Esophagus muscularis mucosa (tissue), 4 donors: Measurements from ENCODE around the gene CNGA2. TPM values are rescaled to one million over a fixed set of nuclear protein-coding genes. Genes with fewer than 3 reads are reported as not detected.

Experiments used
- DNase-seq: peaks from one replicate; pipeline ENCODE4 v3.0.0-alpha.2; 2017; ENCODE audit errors: extremely low spot score
- H3K27ac ChIP-seq, 4 donors: fragments of 200-600 bp; sonication (generic); replicated peaks in 1 of 4; 1 replicate in 3 of 4; 2 replicates in 1 of 4; pipeline ENCODE4 v1.5.1; 2016 to 2019; ENCODE audit warnings: mild to moderate bottlenecking in 1 of 4
- H3K27me3 ChIP-seq, 4 donors: fragments of 200-600 bp; sonication (generic); one replicate each; pipeline versions ENCODE4 v1.5.1 to v1.6.0; 2016 to 2019
- H3K36me3 ChIP-seq, 4 donors: fragments of 200-600 bp; sonication (generic); one replicate each; pipeline ENCODE4 v1.5.1; 2016 to 2019
- H3K4me1 ChIP-seq, 4 donors: fragments of 200-600 bp; sonication (generic); one replicate each; pipeline ENCODE4 v1.5.1; 2016 to 2019
- H3K4me3 ChIP-seq, 4 donors: fragments of 200-600 bp; sonication (generic); 1 replicate in 2 of 4; 2 replicates in 2 of 4; pipeline ENCODE4 v1.5.1; 2016 to 2019; ENCODE audit warnings: mild to moderate bottlenecking in 4 of 4, moderate library complexity in 1 of 4
- H3K9me3 ChIP-seq, 4 donors: fragments of 200-600 bp; sonication (generic); 1 replicate in 3 of 4; 2 replicates in 1 of 4; pipeline ENCODE4 v1.5.1; 2016 to 2019
- EP300 ChIP-seq: sonication (generic); formaldehyde crosslinking; IDR thresholded peaks from one replicate; pipeline ENCODE4 v1.6.1; 2017; ENCODE audit warnings: antibody characterized with exemption
- POLR2A ChIP-seq: fragments of 450-650 bp; IDR thresholded peaks from one replicate; pipeline ENCODE4 v1.6.1; 2017; ENCODE audit warnings: antibody characterized with exemption, moderate library complexity, mild to moderate bottlenecking, low read depth
- POLR2AphosphoS5 ChIP-seq, 2 donors: sonication (generic); formaldehyde crosslinking; IDR thresholded peaks; one replicate each; pipeline ENCODE4 v1.6.1; 2017; ENCODE audit warnings: antibody characterized with exemption in 2 of 2
- WGBS: methylation state at CpG from one replicate; pipeline ENCODE4 v1.1.5; 2018; 5-methylcytosine and 5-hydroxymethylcytosine counted together
- intact Hi-C: fragments of 100-400 bp; cut with DNase I; formaldehyde crosslinking; loops from one replicate; pipeline ENCODE4 v1.15.1; 2023
- total RNA-seq, 4 donors: library from RNA; depleted of rRNA; stranded (reverse); fragments of >200 nt; gene quantifications; one replicate each; pipeline versions ENCODE4 v1.1.0 to v1.2.1, GENCODE V29; 2016
- TF ChIP-seq, protein P1 (sequence below), 3 experiments: fragments of 200-600 bp in 2 of 3; fragments of 450-650 bp in 1 of 3; sonication (generic) in 2 of 3; IDR thresholded peaks; one replicate each; pipeline ENCODE4 v1.5.1; 2017 to 2019; ENCODE audit warnings: antibody characterized with exemption in 3 of 3, mild to moderate bottlenecking in 2 of 3, moderate library complexity in 1 of 3

CNGA2 gene
- total RNA-seq = not detected

DNA sequence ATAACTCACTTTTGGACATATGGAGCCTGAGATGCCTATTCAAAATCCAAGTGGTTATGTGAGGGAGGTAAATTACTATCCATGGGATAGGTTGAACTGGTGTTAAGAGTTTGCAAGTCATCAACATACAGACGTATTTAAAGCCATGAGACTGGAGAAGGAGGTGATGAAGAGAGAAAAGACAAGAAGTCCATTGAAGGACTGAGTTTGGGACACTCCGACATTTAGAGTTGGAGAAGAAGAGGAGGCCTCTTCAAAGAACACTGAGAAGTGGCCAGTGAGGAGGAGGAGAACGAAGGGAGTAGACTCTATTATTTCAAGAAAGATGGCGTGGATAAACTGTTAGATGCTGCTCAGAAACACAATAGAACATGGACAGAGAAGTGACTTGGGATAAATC lies at the start of gene CNGA2:
Gene CNGA2 (plus strand): TSS at position 301 of the 400 bp plus-strand sequence. CDS start 3,738 bp downstream, outside the sequence.
- no peak for TF ChIP-seq EP300
- no peak for TF ChIP-seq POLR2A
- no peak for TF ChIP-seq POLR2AphosphoS5 (IDR thresholded peaks at IDR 0.05)
- TF ChIP-seq, protein P1, sequence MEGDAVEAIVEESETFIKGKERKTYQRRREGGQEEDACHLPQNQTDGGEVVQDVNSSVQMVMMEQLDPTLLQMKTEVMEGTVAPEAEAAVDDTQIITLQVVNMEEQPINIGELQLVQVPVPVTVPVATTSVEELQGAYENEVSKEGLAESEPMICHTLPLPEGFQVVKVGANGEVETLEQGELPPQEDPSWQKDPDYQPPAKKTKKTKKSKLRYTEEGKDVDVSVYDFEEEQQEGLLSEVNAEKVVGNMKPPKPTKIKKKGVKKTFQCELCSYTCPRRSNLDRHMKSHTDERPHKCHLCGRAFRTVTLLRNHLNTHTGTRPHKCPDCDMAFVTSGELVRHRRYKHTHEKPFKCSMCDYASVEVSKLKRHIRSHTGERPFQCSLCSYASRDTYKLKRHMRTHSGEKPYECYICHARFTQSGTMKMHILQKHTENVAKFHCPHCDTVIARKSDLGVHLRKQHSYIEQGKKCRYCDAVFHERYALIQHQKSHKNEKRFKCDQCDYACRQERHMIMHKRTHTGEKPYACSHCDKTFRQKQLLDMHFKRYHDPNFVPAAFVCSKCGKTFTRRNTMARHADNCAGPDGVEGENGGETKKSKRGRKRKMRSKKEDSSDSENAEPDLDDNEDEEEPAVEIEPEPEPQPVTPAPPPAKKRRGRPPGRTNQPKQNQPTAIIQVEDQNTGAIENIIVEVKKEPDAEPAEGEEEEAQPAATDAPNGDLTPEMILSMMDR (IDR thresholded peaks at IDR 0.05) = no peak
- Histone ChIP-seq H3K9me3 (no peaks in the 10 kb centered on the region), H3K4me3 (no peak within 1 kb of the TSS), H3K4me1 (no peaks in the 10 kb centered on the region), H3K27me3 (no peaks in the 10 kb centered on the region), H3K36me3 (no peaks in the 10 kb centered on the region), H3K27ac (no peak within 1 kb of the TSS)
- no peak for DNase-seq
- intact Hi-C loops = no loop called here
- 54% methylated on average over 4 of the region's 4 CpGs for WGBS

DNA sequence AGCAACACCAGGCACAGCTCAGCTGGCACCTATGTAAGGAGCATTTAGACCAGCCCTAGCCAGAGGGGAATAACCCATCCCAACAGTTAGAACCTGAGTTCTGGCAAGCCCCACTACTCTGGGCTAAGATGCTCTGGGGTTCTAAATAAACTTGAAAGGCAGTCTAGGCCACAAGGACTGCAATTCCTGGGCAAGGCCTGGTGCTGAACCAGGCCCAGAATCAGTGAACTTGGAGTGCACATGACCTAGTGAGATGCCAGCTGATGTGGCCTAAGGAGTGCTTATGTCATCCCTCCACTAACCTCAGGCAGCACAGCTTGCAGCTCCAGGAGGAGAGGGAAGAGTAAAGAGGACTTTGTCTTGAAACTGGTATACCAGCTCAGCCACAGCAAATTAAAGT lies 46.9 kb upstream of the CNGA2 start:
- intact Hi-C loops = no loop called here

DNA sequence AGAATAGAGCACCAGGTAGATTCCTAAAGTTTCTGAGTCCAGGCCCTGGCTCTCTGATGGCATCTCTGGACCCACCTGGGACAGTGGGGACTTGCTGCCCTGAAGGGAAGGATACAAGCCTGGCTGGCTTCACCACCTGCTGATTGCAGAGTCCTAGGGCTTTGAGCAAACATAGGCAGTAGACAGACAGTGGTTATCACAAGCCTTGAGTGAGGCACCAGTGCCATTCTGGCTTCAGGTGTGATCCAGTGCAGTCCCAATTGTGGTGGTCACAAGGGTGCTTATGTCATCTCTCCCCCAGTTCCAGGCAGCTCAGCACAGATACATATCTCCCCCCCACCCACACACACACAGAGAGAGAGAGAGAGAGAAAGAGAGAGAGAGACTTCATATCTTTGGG lies 45.9 kb upstream of the CNGA2 start:
- Histone ChIP-seq H3K27me3 (no peaks in the 10 kb centered on the region), H3K4me3 (no peak overlapping the region), H3K36me3 (no peaks in the 10 kb centered on the region), H3K4me1 (no peaks in the 10 kb centered on the region), H3K9me3 (no peaks in the 10 kb centered on the region), H3K27ac (no peak overlapping the region)
- no peak for DNase-seq
- TF ChIP-seq EP300 (no peak), POLR2A (no peak), POLR2AphosphoS5 (IDR thresholded peaks at IDR 0.05) (no peak)
- TF ChIP-seq, protein P1 (IDR thresholded peaks at IDR 0.05) = no peak
- intact Hi-C loops = no loop called here

More for the DNA sequence above, 46.9 kb upstream of the CNGA2 start:
- no peak for DNase-seq
- Histone ChIP-seq H3K9me3 (no peaks in the 10 kb centered on the region), H3K36me3 (no peaks in the 10 kb centered on the region), H3K4me1 (no peaks in the 10 kb centered on the region), H3K27ac (no peak overlapping the region), H3K4me3 (no peak overlapping the region), H3K27me3 (no peaks in the 10 kb centered on the region)
- TF ChIP-seq POLR2A (no peak), POLR2AphosphoS5 (IDR thresholded peaks at IDR 0.05) (no peak), EP300 (no peak)
- TF ChIP-seq, protein P1 (IDR thresholded peaks at IDR 0.05) = no peak

DNA sequence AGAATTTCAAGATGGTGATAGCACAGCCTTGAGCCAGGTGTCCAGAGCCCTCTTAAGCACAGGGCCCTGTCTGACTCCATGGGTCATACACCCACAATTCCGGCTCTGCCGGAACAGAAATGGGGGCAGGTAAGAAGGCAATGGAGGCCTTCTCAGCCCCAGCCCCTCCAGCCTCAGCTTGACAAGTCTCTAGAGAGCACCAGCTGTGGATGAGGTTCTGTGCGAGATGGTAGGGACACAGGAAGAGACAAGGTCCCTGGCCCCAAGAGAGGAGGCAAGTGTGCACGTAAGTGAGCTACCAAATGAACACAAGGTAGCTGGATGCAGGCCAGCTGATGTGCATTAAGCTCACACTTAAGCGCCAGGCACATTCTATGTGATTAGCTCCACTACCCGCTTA lies 41.7 kb upstream of the CNGA2 start:
- H3K36me3 ChIP-seq = no peaks in the 10 kb centered on the region
- H3K9me3 ChIP-seq = no peaks in the 10 kb centered on the region
- no peak overlapping the region for H3K27ac ChIP-seq
- 91% methylated on average over 5 of the region's 6 CpGs for WGBS
- H3K27me3 ChIP-seq = peaks cover 0 to 10% (median 0%) of the 10 kb centered on the region in 4 donors
- no peak for TF ChIP-seq POLR2AphosphoS5 (IDR thresholded peaks at IDR 0.05)
- TF ChIP-seq EP300 = no peak
- peaks cover 0 to 6% (median 2%) of the 10 kb centered on the region in 4 donors for H3K4me1 ChIP-seq
- no peak for DNase-seq
- intact Hi-C loops = no loop called here
- H3K4me3 ChIP-seq = no peak overlapping the region

DNA sequence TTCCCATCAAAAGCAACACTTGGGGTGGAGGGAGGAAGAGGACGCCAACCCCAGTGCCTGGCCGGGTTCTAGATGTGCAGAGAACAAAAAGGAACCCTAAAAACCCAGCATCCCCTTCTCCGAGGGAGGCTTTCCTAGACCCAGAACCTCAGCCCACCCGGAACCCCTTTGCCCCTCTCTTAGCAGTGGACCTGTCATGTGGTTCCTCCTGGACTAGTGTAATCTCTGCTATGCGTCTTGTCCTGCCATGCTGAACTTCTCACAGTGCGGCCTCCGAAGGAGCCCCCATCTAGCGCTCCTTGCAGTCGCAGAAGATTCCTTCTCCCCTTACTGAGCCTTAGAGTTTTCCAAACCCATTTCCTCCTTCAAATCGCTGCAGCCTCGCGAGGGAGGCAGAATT lies 40.4 kb upstream of the CNGA2 start:
- TF ChIP-seq EP300 = no peak
- TF ChIP-seq, protein P1 (IDR thresholded peaks at IDR 0.05) = no peak
- TF ChIP-seq POLR2A = no peak
- Histone ChIP-seq H3K4me1 (peaks cover 0 to 6% (median 2%) of the 10 kb centered on the region in 4 donors), H3K27me3 (peaks cover 0 to 10% (median 0%) of the 10 kb centered on the region in 4 donors), H3K9me3 (no peaks in the 10 kb centered on the region), H3K4me3 (no peak overlapping the region), H3K27ac (no peak overlapping the region), H3K36me3 (no peaks in the 10 kb centered on the region)
- intact Hi-C loops = no loop called here
- no peak for DNase-seq
- 70% methylated on average over 12 of the region's 12 CpGs for WGBS
